ENCODE measurements around the gene PRKCE. TPM values are rescaled to one million over a fixed set of nuclear protein-coding genes. Genes with fewer than 3 reads are reported as not detected.

PRKCE gene
- total and polyA plus RNA-seq, 2 of the 8 experiments (the other 6 are each of a cell fraction or from before 2014, with no cell fraction given), result 0.54 to 2.1 TPM

GRCh38 chr2:46001290-46001689 is 349.8 kb downstream of the PRKCE start:
- H3K79me1 ChIP-seq (ENCODE audit: low read depth, low read length), result no peaks in the 10 kb centered on the region
- H3K27me3 ChIP-seq (replicated peaks in 1 of 4; ENCODE audit: control insufficient read depth in 3 of 4, extremely low read depth in 1 of 4, insufficient read depth in 3 of 4, low read length in 3 of 4), result no peaks in the 10 kb centered on the region
- peak in 1 of 2 experiments; percentile 16 for DNase-seq (ENCODE audit: low read depth in 1 of 2, low spot score in 2 of 2)
- H4K91ac ChIP-seq (replicated peaks; ENCODE audit: insufficient read length, low read length), result no peak overlapping the region
- no peak overlapping the region for H4K5ac ChIP-seq (ENCODE audit: insufficient read length, low read depth, low read length)
- no peak overlapping the region for H3K18ac ChIP-seq (ENCODE audit: extremely low read depth, low read length)
- POLR2A ChIA-PET (ENCODE audit: partially characterized antibody), result no interaction called here
- no peak overlapping the region for H2BK12ac ChIP-seq (ENCODE audit: low read depth, low read length)
- no peak overlapping the region for H3K56ac ChIP-seq (replicated peaks; ENCODE audit: insufficient read length, low read depth, low read length)
- H3K4me1 ChIP-seq (replicated peaks in 1 of 4; ENCODE audit: control insufficient read depth in 3 of 4, insufficient read depth in 4 of 4, low read length in 3 of 4), result no peaks in the 10 kb centered on the region
- H2BK5ac ChIP-seq (ENCODE audit: low read depth, low read length), result no peak overlapping the region
- CTCF ChIA-PET (ENCODE audit: partially characterized antibody), result interaction anchor here (1.3 to 1.4 kb wide), 2 partner anchors 11 kb away, joined by 3 to 5 read pairs; no protein-coding TSS in a partner anchor
- no peaks in the 10 kb centered on the region for H3K9me3 ChIP-seq (ENCODE audit: insufficient read depth in 2 of 2, low read depth in 1 of 2, low read length in 1 of 2)
- no peaks in the 10 kb centered on the region for H3K23me2 ChIP-seq (ENCODE audit: low read depth, low read length)
- 94% methylated on average over 7 of the region's 7 CpGs; no CpG with 5 or more reads in 1 of the 2 experiments for WGBS, 2 experiments (ENCODE audit: extremely low coverage in 1 of 2, insufficient coverage in 1 of 2, insufficient read length in 1 of 2, insufficient replicate concordance in 2 of 2, low coverage in 1 of 2, low lambda C conversion rate in 2 of 2, missing lambda C conversion rate in 1 of 2)
- H3K27ac ChIP-seq (ENCODE audit: low read depth, low read length), result no peak overlapping the region
- H2AK5ac ChIP-seq (ENCODE audit: low read depth, low read length), result no peak overlapping the region
- H3K4me2 ChIP-seq (ENCODE audit: insufficient read depth in 1 of 2, low read depth in 2 of 2, low read length in 2 of 2), result no peak overlapping the region
- H3K23ac ChIP-seq (ENCODE audit: insufficient read length), result no peak overlapping the region
- no peaks in the 10 kb centered on the region for H4K20me1 ChIP-seq (replicated peaks in 1 of 2; ENCODE audit: control insufficient read depth in 1 of 2, insufficient read depth in 2 of 2, low read length in 2 of 2)
- H2BK120ac ChIP-seq (replicated peaks; ENCODE audit: low read depth, low read length), result no peak overlapping the region
- H3K4ac ChIP-seq (replicated peaks; ENCODE audit: insufficient read length, low read depth, low read length), result no peak overlapping the region
- H3K9ac ChIP-seq (replicated peaks in 1 of 4; ENCODE audit: extremely low read depth in 1 of 4, low read depth in 3 of 4, low read length in 3 of 4), result no peak overlapping the region
- no peak overlapping the region for H3K14ac ChIP-seq (ENCODE audit: insufficient read length)
- no peaks in the 10 kb centered on the region for H3K36me3 ChIP-seq (ENCODE audit: control insufficient read depth in 2 of 4, insufficient read depth in 4 of 4, low read length in 3 of 4)
- no peaks in the 10 kb centered on the region for H3K79me2 ChIP-seq (ENCODE audit: control insufficient read depth in 1 of 2, insufficient read depth in 2 of 2, low read length in 2 of 2)
- no peak overlapping the region for H3K4me3 ChIP-seq (ENCODE audit: extremely low read depth in 1 of 4, insufficient read depth in 2 of 4, low read depth in 3 of 4, low read length in 4 of 4)
- H4K8ac ChIP-seq (ENCODE audit: extremely low read depth, insufficient read depth, low read length), result no peak overlapping the region
- no peak overlapping the region for H2AFZ ChIP-seq (ENCODE audit: low read length)
- no peak overlapping the region for H2BK15ac ChIP-seq (ENCODE audit: low read length)
- H2BK20ac ChIP-seq (ENCODE audit: low read length), result no peak overlapping the region
- FAIRE-seq, result no peak
- TF ChIP-seq BACH1 (IDR thresholded peaks at IDR 0.05; ENCODE audit: low read length) (no peak), NRF1 (IDR thresholded peaks at IDR 0.05; ENCODE audit: low read depth, low read length) (no peak), FOSL1 (IDR thresholded peaks at IDR 0.05; ENCODE audit: insufficient read depth, low read depth, low read length) (no peak), POU5F1 (IDR thresholded peaks at IDR 0.05; ENCODE audit: low read depth, low read length) (no peak), HDAC2 (IDR thresholded peaks at IDR 0.05; ENCODE audit: borderline replicate concordance in 1 of 2, low read depth in 2 of 2, low read length in 2 of 2) (no peak), KDM1A (IDR thresholded peaks at IDR 0.05; ENCODE audit: borderline replicate concordance, low read length) (no peak), POLR2AphosphoS5 (IDR thresholded peaks at IDR 0.05; ENCODE audit: low read depth, low read length) (no peak), POLR2A (IDR thresholded peaks at IDR 0.05; ENCODE audit: control extremely low read depth in 1 of 2, low read depth in 2 of 2, low read length in 2 of 2) (no peak), MAX (IDR thresholded peaks at IDR 0.05) (no peak), GTF2F1 (IDR thresholded peaks at IDR 0.05; ENCODE audit: borderline replicate concordance, low read depth, low read length) (no peak), ATF3 (IDR thresholded peaks at IDR 0.05; ENCODE audit: insufficient read depth, low read depth, low read length) (no peak), CTBP2 (IDR thresholded peaks at IDR 0.05; ENCODE audit: borderline replicate concordance, insufficient read depth, insufficient read length, low read length) (no peak), RBBP5 (IDR thresholded peaks at IDR 0.05; ENCODE audit: borderline replicate concordance, low read depth, low read length) (no peak), GABPA (IDR thresholded peaks at IDR 0.05; ENCODE audit: borderline replicate concordance, insufficient read depth, low read length) (no peak)
